Measurements from ENCODE around the gene TOMM20. TPM values are rescaled to one million over a fixed set of nuclear protein-coding genes. Genes with fewer than 3 reads are reported as not detected.

TOMM20 gene
- total RNA-seq, 1 experiment from 2014 or later: 101 TPM

DNA sequence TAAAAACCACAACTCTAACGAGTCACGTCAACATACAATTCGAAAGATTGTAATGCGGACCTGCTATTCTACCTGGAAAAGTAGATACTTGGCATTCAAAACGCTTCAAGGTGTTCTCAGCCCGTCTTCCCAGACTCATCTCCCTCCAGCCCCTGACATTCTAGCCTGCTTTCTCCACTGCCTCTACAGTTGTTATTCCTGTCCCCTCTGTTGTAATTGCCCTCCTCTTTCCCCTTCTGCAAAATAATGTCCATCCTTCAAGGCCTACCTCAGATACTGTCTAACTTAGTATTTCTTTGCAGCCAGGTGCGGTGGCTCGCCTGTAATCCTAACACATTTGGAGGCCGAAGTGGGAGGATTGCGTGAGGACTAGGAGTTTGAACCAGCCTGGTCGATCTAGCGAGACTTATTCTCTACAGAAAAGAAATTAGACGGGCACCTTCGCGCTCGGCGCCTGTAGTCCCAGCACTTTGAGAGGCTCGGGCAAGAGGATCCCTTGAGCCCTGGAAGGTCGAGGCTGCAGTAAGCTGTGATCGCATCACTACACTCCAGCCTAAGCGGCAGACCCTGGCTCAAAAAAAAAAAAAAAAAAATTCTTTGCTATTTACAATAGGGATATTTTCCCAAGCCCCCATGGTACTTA is 33.2 kb upstream of the TOMM20 start:
- H3K9me3 ChIP-seq (ENCODE audit: control insufficient read depth, insufficient read depth, low read depth, low read length): no peaks in the 10 kb centered on the region
- H3K36me3 ChIP-seq (ENCODE audit: control insufficient read depth, insufficient read depth, low read length): peaks cover 8% of the 10 kb centered on the region
- TF ChIP-seq, protein P1, sequence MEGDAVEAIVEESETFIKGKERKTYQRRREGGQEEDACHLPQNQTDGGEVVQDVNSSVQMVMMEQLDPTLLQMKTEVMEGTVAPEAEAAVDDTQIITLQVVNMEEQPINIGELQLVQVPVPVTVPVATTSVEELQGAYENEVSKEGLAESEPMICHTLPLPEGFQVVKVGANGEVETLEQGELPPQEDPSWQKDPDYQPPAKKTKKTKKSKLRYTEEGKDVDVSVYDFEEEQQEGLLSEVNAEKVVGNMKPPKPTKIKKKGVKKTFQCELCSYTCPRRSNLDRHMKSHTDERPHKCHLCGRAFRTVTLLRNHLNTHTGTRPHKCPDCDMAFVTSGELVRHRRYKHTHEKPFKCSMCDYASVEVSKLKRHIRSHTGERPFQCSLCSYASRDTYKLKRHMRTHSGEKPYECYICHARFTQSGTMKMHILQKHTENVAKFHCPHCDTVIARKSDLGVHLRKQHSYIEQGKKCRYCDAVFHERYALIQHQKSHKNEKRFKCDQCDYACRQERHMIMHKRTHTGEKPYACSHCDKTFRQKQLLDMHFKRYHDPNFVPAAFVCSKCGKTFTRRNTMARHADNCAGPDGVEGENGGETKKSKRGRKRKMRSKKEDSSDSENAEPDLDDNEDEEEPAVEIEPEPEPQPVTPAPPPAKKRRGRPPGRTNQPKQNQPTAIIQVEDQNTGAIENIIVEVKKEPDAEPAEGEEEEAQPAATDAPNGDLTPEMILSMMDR (IDR thresholded peaks at IDR 0.05): no peak
- TF ChIP-seq SIN3A (IDR thresholded peaks at IDR 0.05; ENCODE audit: borderline replicate concordance, insufficient read depth, low read depth, low read length) (no peak), TCF7L2 (IDR thresholded peaks at IDR 0.05; ENCODE audit: low read depth, low read length) (no peak), POLR2AphosphoS5 (IDR thresholded peaks at IDR 0.05; ENCODE audit: low read depth, low read length) (no peak)
- TF ChIP-seq, protein P2, sequence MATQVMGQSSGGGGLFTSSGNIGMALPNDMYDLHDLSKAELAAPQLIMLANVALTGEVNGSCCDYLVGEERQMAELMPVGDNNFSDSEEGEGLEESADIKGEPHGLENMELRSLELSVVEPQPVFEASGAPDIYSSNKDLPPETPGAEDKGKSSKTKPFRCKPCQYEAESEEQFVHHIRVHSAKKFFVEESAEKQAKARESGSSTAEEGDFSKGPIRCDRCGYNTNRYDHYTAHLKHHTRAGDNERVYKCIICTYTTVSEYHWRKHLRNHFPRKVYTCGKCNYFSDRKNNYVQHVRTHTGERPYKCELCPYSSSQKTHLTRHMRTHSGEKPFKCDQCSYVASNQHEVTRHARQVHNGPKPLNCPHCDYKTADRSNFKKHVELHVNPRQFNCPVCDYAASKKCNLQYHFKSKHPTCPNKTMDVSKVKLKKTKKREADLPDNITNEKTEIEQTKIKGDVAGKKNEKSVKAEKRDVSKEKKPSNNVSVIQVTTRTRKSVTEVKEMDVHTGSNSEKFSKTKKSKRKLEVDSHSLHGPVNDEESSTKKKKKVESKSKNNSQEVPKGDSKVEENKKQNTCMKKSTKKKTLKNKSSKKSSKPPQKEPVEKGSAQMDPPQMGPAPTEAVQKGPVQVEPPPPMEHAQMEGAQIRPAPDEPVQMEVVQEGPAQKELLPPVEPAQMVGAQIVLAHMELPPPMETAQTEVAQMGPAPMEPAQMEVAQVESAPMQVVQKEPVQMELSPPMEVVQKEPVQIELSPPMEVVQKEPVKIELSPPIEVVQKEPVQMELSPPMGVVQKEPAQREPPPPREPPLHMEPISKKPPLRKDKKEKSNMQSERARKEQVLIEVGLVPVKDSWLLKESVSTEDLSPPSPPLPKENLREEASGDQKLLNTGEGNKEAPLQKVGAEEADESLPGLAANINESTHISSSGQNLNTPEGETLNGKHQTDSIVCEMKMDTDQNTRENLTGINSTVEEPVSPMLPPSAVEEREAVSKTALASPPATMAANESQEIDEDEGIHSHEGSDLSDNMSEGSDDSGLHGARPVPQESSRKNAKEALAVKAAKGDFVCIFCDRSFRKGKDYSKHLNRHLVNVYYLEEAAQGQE (IDR thresholded peaks at IDR 0.05; ENCODE audit: insufficient read depth in 1 of 2, low read depth in 2 of 2, low read length in 1 of 2): no peak
- H3K4me3 ChIP-seq (ENCODE audit: low read depth in 2 of 2, low read length in 2 of 2): peak overlapping the region; percentile 83 to 98
- H3K4me1 ChIP-seq (ENCODE audit: control insufficient read depth, insufficient read depth, low read length): peaks cover 7% of the 10 kb centered on the region
- peak overlapping the region; percentile 97 for H3K27ac ChIP-seq (ENCODE audit: low read length)
- no peak for DNase-seq (ENCODE audit: low read depth, low spot score)
- peak; percentile 24; the same call in 1 of the 2 replicates for ATAC-seq
- ChIA-PET CTCF (no interaction called here), POLR2A (no interaction called here)
- in situ Hi-C loops (cut with HindIII; ENCODE audit: low pct_unique_long_range_greater_than_20kb, low sequenced_read_pairs) (no loop called here), intact Hi-C loops (cut with micrococcal nuclease; ENCODE audit: unreplicated experiment) (no loop called here)
- BruUV-seq (replicated peaks): TSS peak; percentile 97
- H3K27me3 ChIP-seq (ENCODE audit: control insufficient read depth, insufficient read depth, low read length): no peaks in the 10 kb centered on the region

DNA sequence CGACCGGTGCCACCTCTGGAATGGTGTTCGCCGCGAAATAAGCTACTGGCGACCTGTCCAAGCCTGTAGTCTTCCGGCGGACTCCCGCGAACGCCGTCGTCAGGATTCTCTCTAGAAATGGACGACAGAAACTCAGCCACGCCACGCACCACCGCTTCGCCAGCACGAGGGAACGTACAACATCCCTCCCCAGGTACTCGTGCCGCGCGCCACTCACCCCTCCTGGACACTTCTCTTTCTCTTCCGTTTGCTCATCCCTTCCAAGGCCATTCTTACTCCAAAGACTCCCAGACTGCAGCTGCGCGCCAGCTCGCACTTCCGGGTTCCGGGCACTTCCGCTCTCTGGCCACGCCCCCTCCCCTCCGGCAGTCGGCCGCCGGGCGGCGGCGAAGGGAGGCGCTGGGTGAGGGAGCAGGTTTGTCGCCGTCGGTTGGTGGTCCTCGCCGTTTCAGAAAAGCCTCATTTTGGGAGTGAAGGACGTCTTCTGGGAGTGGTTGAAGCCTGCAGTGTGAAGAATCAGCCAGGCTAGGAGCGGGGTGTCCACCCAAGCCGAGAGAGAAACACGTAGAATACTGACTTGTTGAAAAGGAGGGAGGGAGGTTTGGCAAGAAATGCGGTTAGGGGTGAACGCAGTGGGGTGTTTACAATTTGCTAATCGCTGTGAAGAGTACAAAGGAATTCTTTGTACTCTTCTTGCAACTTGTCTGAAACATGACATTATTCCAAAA is 32.5 kb upstream of the TOMM20 start, which contains the start of gene RBM34:
TSS of gene RBM34 (minus strand) at position 294 of the 728 bp plus-strand sequence. CDS start at position 270, 24 bp downstream.
- peaks cover 9% of the 10 kb centered on the region for H3K36me3 ChIP-seq (ENCODE audit: control insufficient read depth, insufficient read depth, low read length)
- ATAC-seq (peak; percentile 98), DNase-seq (ENCODE audit: low read depth, low spot score) (peak; percentile 67)
- H3K9me3 ChIP-seq (ENCODE audit: control insufficient read depth, insufficient read depth, low read depth, low read length): no peaks in the 10 kb centered on the region
- H3K27ac ChIP-seq (ENCODE audit: low read length): peak within 1 kb of the TSS; percentile 97
- intact Hi-C loops (cut with micrococcal nuclease; ENCODE audit: unreplicated experiment): no loop called here
- POLR2A ChIA-PET: interaction anchor here (0.9 kb wide), 1 partner anchor 308 kb away, joined by 3 read pairs; no protein-coding TSS in a partner anchor
- TF ChIP-seq POLR2AphosphoS5 (IDR thresholded peaks at IDR 0.05; ENCODE audit: low read depth, low read length) (peak; percentile 99), SIN3A (IDR thresholded peaks at IDR 0.05; ENCODE audit: borderline replicate concordance, insufficient read depth, low read depth, low read length) (peak; percentile 76; the same call in 1 of the 2 replicates), TCF7L2 (IDR thresholded peaks at IDR 0.05; ENCODE audit: low read depth, low read length) (no peak)
- TF ChIP-seq, protein P2 (IDR thresholded peaks at IDR 0.05; ENCODE audit: insufficient read depth in 1 of 2, low read depth in 2 of 2, low read length in 1 of 2): peak in 1 of 2 experiments; percentile 12; a peak in 1 of 4 replicates
- TF ChIP-seq, protein P1 (IDR thresholded peaks at IDR 0.05): no peak
- peak within 1 kb of the TSS; percentile 83 to 98 for H3K4me3 ChIP-seq (ENCODE audit: low read depth in 2 of 2, low read length in 2 of 2)
- no peaks in the 10 kb centered on the region for H3K27me3 ChIP-seq (ENCODE audit: control insufficient read depth, insufficient read depth, low read length)
- no TSS peak for BruUV-seq (replicated peaks)
- in situ Hi-C loops (cut with HindIII; ENCODE audit: low pct_unique_long_range_greater_than_20kb, low sequenced_read_pairs): no loop called here
- CTCF ChIA-PET: no interaction called here
- peaks cover 7% of the 10 kb centered on the region for H3K4me1 ChIP-seq (ENCODE audit: control insufficient read depth, insufficient read depth, low read length)
